Measurements from ENCODE around the gene XG. TPM values are rescaled to one million over a fixed set of nuclear protein-coding genes. Genes with fewer than 3 reads are reported as not detected.
"Not testable (repeated sequence)": the region's sequence is repeated elsewhere in the genome, so short reads cannot be mapped to it uniquely, and the experiment has no call there.

Gene XG
- total RNA-seq, 1 experiment from 2014 or later = 1.0 TPM

GRCh38 chrX:2741386-2741785 lies 10.5 kb upstream of the XG start:
- no peak for DNase-seq (ENCODE audit: low spot score)
- Mint-ChIP-seq H3K27me3 (ENCODE audit: low read depth) (no peaks in the 10 kb centered on the region), H3K27ac (no peak overlapping the region), H3K4me3 (no peak overlapping the region), H3K4me1 (0 out of 2 replicates have a peak, but pooled peaks cover 4% of the 10 kb centered on the region), H3K36me3 (peaks cover 20% of the 10 kb centered on the region), H3K9me3 (peaks cover 3% of the 10 kb centered on the region; the same call in 1 of the 2 replicates)
- ChIA-PET CTCF (no interaction called here), POLR2A (no interaction called here)
- no peak for TF ChIP-seq FOXJ3 (CRISPR knock-in tag; IDR thresholded peaks at IDR 0.05; ENCODE audit: borderline replicate concordance)
- TF ChIP-seq, protein P1, sequence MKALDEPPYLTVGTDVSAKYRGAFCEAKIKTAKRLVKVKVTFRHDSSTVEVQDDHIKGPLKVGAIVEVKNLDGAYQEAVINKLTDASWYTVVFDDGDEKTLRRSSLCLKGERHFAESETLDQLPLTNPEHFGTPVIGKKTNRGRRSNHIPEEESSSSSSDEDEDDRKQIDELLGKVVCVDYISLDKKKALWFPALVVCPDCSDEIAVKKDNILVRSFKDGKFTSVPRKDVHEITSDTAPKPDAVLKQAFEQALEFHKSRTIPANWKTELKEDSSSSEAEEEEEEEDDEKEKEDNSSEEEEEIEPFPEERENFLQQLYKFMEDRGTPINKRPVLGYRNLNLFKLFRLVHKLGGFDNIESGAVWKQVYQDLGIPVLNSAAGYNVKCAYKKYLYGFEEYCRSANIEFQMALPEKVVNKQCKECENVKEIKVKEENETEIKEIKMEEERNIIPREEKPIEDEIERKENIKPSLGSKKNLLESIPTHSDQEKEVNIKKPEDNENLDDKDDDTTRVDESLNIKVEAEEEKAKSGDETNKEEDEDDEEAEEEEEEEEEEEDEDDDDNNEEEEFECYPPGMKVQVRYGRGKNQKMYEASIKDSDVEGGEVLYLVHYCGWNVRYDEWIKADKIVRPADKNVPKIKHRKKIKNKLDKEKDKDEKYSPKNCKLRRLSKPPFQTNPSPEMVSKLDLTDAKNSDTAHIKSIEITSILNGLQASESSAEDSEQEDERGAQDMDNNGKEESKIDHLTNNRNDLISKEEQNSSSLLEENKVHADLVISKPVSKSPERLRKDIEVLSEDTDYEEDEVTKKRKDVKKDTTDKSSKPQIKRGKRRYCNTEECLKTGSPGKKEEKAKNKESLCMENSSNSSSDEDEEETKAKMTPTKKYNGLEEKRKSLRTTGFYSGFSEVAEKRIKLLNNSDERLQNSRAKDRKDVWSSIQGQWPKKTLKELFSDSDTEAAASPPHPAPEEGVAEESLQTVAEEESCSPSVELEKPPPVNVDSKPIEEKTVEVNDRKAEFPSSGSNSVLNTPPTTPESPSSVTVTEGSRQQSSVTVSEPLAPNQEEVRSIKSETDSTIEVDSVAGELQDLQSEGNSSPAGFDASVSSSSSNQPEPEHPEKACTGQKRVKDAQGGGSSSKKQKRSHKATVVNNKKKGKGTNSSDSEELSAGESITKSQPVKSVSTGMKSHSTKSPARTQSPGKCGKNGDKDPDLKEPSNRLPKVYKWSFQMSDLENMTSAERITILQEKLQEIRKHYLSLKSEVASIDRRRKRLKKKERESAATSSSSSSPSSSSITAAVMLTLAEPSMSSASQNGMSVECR (CRISPR knock-in tag; IDR thresholded peaks at IDR 0.05; ENCODE audit: borderline replicate concordance) = no peak
- TF ChIP-seq CTCF (IDR thresholded peaks at IDR 0.05) = no peak
- TF ChIP-seq ZNF263 (CRISPR knock-in tag; IDR thresholded peaks at IDR 0.05; ENCODE audit: low read depth) = no peak
- TF ChIP-seq ZNF423 (CRISPR knock-in tag; IDR thresholded peaks at IDR 0.05) = no peak
- TF ChIP-seq NFYB (CRISPR knock-in tag; conservative IDR thresholded peaks at IDR 0.05; ENCODE audit: low read depth) = no peak
- no peak for TF ChIP-seq JUN (CRISPR knock-in tag; IDR thresholded peaks at IDR 0.05)
- TF ChIP-seq, protein P2, sequence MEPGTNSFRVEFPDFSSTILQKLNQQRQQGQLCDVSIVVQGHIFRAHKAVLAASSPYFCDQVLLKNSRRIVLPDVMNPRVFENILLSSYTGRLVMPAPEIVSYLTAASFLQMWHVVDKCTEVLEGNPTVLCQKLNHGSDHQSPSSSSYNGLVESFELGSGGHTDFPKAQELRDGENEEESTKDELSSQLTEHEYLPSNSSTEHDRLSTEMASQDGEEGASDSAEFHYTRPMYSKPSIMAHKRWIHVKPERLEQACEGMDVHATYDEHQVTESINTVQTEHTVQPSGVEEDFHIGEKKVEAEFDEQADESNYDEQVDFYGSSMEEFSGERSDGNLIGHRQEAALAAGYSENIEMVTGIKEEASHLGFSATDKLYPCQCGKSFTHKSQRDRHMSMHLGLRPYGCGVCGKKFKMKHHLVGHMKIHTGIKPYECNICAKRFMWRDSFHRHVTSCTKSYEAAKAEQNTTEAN (CRISPR knock-in tag; IDR thresholded peaks at IDR 0.05) = no peak
- no peak for TF ChIP-seq ELF4 (CRISPR knock-in tag; IDR thresholded peaks at IDR 0.05; ENCODE audit: low read depth)
- no peak for TF ChIP-seq EMX1 (CRISPR knock-in tag; IDR thresholded peaks at IDR 0.05)
- no peak for ATAC-seq

DNA sequence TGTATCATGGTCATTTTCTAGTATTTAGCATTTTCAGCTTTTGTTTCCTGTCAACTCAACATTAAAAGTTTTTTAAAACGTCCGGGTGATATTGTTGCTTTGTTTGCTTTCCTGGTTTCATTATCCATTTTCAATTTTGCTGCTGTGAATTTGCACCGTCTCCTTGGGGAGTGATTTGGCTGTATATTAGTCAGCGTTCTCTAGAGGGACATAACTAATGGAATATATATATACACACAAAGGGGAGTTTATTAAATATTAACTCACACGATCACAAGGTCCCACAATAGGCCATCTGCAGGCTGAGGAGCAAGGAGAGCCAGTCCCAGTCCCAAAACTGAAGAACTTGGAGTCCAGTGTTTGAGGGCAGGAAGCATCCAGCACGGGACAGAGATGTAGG lies 5.6 kb upstream of the XG start:
- H3K27me3 Mint-ChIP-seq (ENCODE audit: low read depth); H3K36me3 Mint-ChIP-seq; DNase-seq (ENCODE audit: low spot score); H3K4me1 Mint-ChIP-seq; H3K4me3 Mint-ChIP-seq; ATAC-seq; POLR2A ChIA-PET; H3K9me3 Mint-ChIP-seq; CTCF ChIA-PET; H3K27ac Mint-ChIP-seq: not testable (repeated sequence)

GRCh38 chrX:2748171-2748814 lies 3.5 kb upstream of the XG start:
- H3K27ac Mint-ChIP-seq = no peak overlapping the region

GRCh38 chrX:2748815-2749188 lies 3.0 kb upstream of the XG start:
- POLR2A ChIA-PET = no interaction called here
- Mint-ChIP-seq H3K36me3 (no peaks in the 10 kb centered on the region), H3K4me1 (peaks cover 8% of the 10 kb centered on the region), H3K27me3 (ENCODE audit: low read depth) (no peaks in the 10 kb centered on the region), H3K27ac (no peak overlapping the region), H3K4me3 (no peak overlapping the region), H3K9me3 (peaks cover 4% of the 10 kb centered on the region)
- ATAC-seq (no peak), DNase-seq (ENCODE audit: low spot score) (no peak)
- CTCF ChIA-PET = no interaction called here
- TF ChIP-seq ESRRA (CRISPR knock-in tag; IDR thresholded peaks at IDR 0.05; ENCODE audit: borderline replicate concordance) (no peak), CBFB (CRISPR knock-in tag; IDR thresholded peaks at IDR 0.05; ENCODE audit: low read depth) (no peak), HMGA2 (CRISPR knock-in tag; IDR thresholded peaks at IDR 0.05) (no peak), CREM (CRISPR knock-in tag; IDR thresholded peaks at IDR 0.05) (no peak), ZNF396 (CRISPR knock-in tag; IDR thresholded peaks at IDR 0.05; ENCODE audit: borderline replicate concordance) (no peak), SMAD4 (CRISPR knock-in tag; IDR thresholded peaks at IDR 0.05) (no peak), NR1H2 (CRISPR knock-in tag; IDR thresholded peaks at IDR 0.05) (no peak), ZNF423 (CRISPR knock-in tag; IDR thresholded peaks at IDR 0.05) (no peak), SP1 (CRISPR knock-in tag; conservative IDR thresholded peaks at IDR 0.05) (no peak)
- TF ChIP-seq, protein P3, sequence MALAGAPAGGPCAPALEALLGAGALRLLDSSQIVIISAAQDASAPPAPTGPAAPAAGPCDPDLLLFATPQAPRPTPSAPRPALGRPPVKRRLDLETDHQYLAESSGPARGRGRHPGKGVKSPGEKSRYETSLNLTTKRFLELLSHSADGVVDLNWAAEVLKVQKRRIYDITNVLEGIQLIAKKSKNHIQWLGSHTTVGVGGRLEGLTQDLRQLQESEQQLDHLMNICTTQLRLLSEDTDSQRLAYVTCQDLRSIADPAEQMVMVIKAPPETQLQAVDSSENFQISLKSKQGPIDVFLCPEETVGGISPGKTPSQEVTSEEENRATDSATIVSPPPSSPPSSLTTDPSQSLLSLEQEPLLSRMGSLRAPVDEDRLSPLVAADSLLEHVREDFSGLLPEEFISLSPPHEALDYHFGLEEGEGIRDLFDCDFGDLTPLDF (CRISPR knock-in tag; IDR thresholded peaks at IDR 0.05) = no peak
- TF ChIP-seq, protein P4, sequence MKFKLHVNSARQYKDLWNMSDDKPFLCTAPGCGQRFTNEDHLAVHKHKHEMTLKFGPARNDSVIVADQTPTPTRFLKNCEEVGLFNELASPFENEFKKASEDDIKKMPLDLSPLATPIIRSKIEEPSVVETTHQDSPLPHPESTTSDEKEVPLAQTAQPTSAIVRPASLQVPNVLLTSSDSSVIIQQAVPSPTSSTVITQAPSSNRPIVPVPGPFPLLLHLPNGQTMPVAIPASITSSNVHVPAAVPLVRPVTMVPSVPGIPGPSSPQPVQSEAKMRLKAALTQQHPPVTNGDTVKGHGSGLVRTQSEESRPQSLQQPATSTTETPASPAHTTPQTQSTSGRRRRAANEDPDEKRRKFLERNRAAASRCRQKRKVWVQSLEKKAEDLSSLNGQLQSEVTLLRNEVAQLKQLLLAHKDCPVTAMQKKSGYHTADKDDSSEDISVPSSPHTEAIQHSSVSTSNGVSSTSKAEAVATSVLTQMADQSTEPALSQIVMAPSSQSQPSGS (CRISPR knock-in tag; IDR thresholded peaks at IDR 0.05; ENCODE audit: borderline replicate concordance, low read depth) = no peak

More at GRCh38 chrX:2748171-2748814, 3.5 kb upstream of the XG start:
- POLR2A ChIA-PET = no interaction called here
- Mint-ChIP-seq H3K4me3 (no peak overlapping the region), H3K36me3 (no peaks in the 10 kb centered on the region), H3K27me3 (ENCODE audit: low read depth) (no peaks in the 10 kb centered on the region), H3K4me1 (peaks cover 7% of the 10 kb centered on the region), H3K9me3 (peaks cover 4% of the 10 kb centered on the region)
- DNase-seq (ENCODE audit: low spot score) (no peak), ATAC-seq (no peak)
- TF ChIP-seq FOXJ3 (CRISPR knock-in tag; IDR thresholded peaks at IDR 0.05; ENCODE audit: borderline replicate concordance) = no peak
- CTCF ChIA-PET = no interaction called here
